GM23338 (cell line): ENCODE results near the gene NR3C1.

Experiments used
- CREB1 ChIP-seq: fragments of 250-450 bp; sonication (Bioruptor Pico); IDR thresholded peaks from 2 replicates; pipeline ENCODE4 v1.5.0; 2020; ENCODE audit warnings: low read depth, mild to moderate bottlenecking, moderate library complexity
- CTCF ChIP-seq, 2 experiments: fragments of 200-600 bp in 1 of 2; sonication (generic) in 1 of 2; conservative IDR thresholded peaks; 2 replicates each; pipeline versions ENCODE4 v1.5.1 to v1.6.1; 2016 to 2017; ENCODE audit warnings: antibody characterized with exemption in 2 of 2, low read depth in 2 of 2, mild to moderate bottlenecking in 2 of 2, moderate library complexity in 1 of 2
- EZH2phosphoT487 ChIP-seq: fragments of 200-600 bp; sonication (generic); IDR thresholded peaks from one replicate; pipeline ENCODE4 v1.8.1; 2018; ENCODE audit warnings: antibody characterized with exemption; ENCODE audit not compliant: unreplicated experiment
- REST ChIP-seq: IDR thresholded peaks from one replicate; pipeline ENCODE4 v1.6.1; 2018; ENCODE audit warnings: antibody characterized with exemption; ENCODE audit not compliant: unreplicated experiment

GRCh38 chr5:143281226-143281625 lies 122.3 kb downstream of the NR3C1 start:
- TF ChIP-seq CTCF (conservative IDR thresholded peaks at IDR 0.05; ENCODE audit: low read depth in 2 of 2) (no peak), CREB1 (no peak), EZH2phosphoT487 (no peak), REST (no peak)
